Uterus (tissue), 4 donors: ENCODE data around the gene PPM1N. TPM values are rescaled to one million over a fixed set of nuclear protein-coding genes. Genes with fewer than 3 reads are reported as not detected.
"Not testable (repeated sequence)": the region's sequence is repeated elsewhere in the genome, so short reads cannot be mapped to it uniquely, and the experiment has no call there.

ENCODE experiments used
- DNase-seq, 2 donors: peaks; one replicate each; pipeline ENCODE4 v3.0.0-alpha.2; 2019 to 2020
- H3K27ac ChIP-seq, 2 donors: fragments of 200-600 bp; sonication (generic); 1 replicate in 1 of 2; 2 replicates in 1 of 2; pipeline ENCODE4 v1.5.1; 2016 to 2018
- H3K27me3 ChIP-seq, 2 donors: fragments of 200-600 bp; sonication (generic); one replicate each; pipeline ENCODE4 v1.5.1; 2018 to 2019; ENCODE audit warnings: control low read depth in 1 of 2
- H3K36me3 ChIP-seq, 2 donors: fragments of 200-600 bp; sonication (generic); one replicate each; pipeline ENCODE4 v1.5.1; 2019; ENCODE audit warnings: control low read depth in 1 of 2
- H3K4me1 ChIP-seq, 2 donors: fragments of 200-600 bp; sonication (generic); one replicate each; pipeline ENCODE4 v1.5.1; 2018 to 2019; ENCODE audit warnings: control low read depth in 1 of 2
- H3K4me3 ChIP-seq, 2 donors: fragments of 200-600 bp; sonication (generic); 1 replicate in 1 of 2; 2 replicates in 1 of 2; pipeline ENCODE4 v1.5.1; 2018 to 2019; ENCODE audit warnings: mild to moderate bottlenecking in 1 of 2
- H3K9me3 ChIP-seq, 2 donors: fragments of 200-600 bp; sonication (generic); one replicate each; pipeline ENCODE4 v1.5.1; 2019; ENCODE audit warnings: control low read depth in 1 of 2
- POLR2A ChIP-seq, 2 donors: fragments of 450-650 bp; IDR thresholded peaks; one replicate each; pipeline ENCODE4 v1.6.1; 2016; ENCODE audit warnings: antibody characterized with exemption in 2 of 2, mild to moderate bottlenecking in 1 of 2, moderate library complexity in 1 of 2
- intact Hi-C: fragments of 100-400 bp; cut with DNase I; formaldehyde crosslinking; loops from one replicate; pipeline ENCODE4 v1.15.1; 2023; ENCODE audit warnings: low total_unique reads
- total RNA-seq, 4 donors: library from RNA; depleted of rRNA in 3 of 4; stranded (reverse); fragments of >200 nt in 3 of 4; gene quantifications; one replicate each; pipeline versions ENCODE4 v1.1.0 to v1.2.4, GENCODE V29; 2014 to 2023
- TF ChIP-seq, protein P1 (sequence below), 4 experiments: fragments of 200-600 bp in 2 of 4; fragments of 450-650 bp in 2 of 4; sonication (generic) in 2 of 4; IDR thresholded peaks; one replicate each; pipeline ENCODE4 v1.5.1; 2016 to 2019; ENCODE audit warnings: antibody characterized with exemption in 4 of 4, mild to moderate bottlenecking in 2 of 4, moderate library complexity in 1 of 4
- donor health status: DM: yes; HTN: yes; CAD: no.

PPM1N gene
- total RNA-seq, 4 donors from 2014 or later = 42.5 TPM; not detected in 3

DNA sequence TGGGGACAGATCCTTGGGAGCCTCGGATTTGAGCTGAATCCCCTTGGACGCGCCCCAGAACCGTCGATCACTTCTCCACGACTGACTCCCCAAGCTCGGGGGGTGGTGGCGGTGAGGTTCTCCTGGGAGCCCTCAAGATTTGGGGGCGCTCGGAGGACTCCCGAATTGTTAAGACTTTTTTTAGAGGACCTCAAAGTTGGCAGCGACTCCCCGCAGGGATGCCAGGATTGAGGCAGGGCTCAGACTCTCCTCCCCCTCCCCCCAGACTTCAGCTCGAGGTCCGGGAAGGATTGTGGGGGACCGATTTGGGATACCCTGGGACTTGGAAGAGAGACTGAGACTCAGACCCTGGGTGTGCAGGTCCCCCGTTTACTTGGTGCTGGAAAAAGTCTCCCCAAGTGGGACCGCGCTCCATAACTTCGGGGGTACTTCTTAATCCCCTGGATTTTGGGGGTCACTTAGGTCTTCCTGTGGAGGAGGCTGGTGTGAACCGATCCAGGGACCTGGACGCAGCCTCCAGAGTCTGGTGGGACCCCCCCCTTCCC, 9.7 kb downstream of the PPM1N start:
- no peaks in the 10 kb centered on the region for H3K9me3 ChIP-seq
- H3K27me3 ChIP-seq = no peaks in the 10 kb centered on the region
- H3K4me3 ChIP-seq = peak overlapping the region; percentile 74 to 91
- H3K4me1 ChIP-seq = no peaks in the 10 kb centered on the region
- peak overlapping the region; percentile 83 to 96 for H3K27ac ChIP-seq
- intact Hi-C loops = no loop called here
- H3K36me3 ChIP-seq = no peaks in the 10 kb centered on the region
- no peak for TF ChIP-seq POLR2A (IDR thresholded peaks at IDR 0.05)
- TF ChIP-seq, protein P1, sequence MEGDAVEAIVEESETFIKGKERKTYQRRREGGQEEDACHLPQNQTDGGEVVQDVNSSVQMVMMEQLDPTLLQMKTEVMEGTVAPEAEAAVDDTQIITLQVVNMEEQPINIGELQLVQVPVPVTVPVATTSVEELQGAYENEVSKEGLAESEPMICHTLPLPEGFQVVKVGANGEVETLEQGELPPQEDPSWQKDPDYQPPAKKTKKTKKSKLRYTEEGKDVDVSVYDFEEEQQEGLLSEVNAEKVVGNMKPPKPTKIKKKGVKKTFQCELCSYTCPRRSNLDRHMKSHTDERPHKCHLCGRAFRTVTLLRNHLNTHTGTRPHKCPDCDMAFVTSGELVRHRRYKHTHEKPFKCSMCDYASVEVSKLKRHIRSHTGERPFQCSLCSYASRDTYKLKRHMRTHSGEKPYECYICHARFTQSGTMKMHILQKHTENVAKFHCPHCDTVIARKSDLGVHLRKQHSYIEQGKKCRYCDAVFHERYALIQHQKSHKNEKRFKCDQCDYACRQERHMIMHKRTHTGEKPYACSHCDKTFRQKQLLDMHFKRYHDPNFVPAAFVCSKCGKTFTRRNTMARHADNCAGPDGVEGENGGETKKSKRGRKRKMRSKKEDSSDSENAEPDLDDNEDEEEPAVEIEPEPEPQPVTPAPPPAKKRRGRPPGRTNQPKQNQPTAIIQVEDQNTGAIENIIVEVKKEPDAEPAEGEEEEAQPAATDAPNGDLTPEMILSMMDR (IDR thresholded peaks at IDR 0.05) = no peak
- DNase-seq = peak; percentile 49 to 52

DNA sequence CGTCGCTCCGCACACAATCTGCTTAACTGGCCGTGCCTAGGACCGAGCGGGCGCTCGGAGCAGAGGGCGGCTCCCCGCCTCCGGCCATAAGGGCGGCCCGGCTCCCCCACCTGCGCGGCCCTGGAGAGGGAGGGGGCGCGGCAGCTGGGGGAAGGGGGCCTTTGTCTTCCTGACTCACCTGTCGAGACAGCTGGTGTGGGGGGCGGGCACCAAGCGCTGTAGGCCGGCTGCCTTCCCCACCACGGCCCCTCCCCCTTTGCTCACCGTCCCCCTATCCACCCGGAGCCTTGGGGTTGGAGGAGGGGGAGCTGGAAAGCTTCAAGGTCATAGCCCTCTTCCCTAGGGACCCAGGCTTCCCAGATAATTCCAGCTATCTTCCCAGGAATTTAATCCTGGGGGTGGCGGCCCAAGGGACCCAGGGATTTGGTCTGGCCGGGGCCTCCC, 10.2 kb downstream of the PPM1N start:
- DNase-seq = peak; percentile 58 to 65
- Histone ChIP-seq H3K4me3 (peak overlapping the region; percentile 74 to 91), H3K36me3 (no peaks in the 10 kb centered on the region), H3K27me3 (no peaks in the 10 kb centered on the region), H3K4me1 (peaks cover 0 to 3% of the 10 kb centered on the region in 2 donors), H3K9me3 (no peaks in the 10 kb centered on the region), H3K27ac (peak overlapping the region; percentile 83 to 96)
- no peak for TF ChIP-seq POLR2A (IDR thresholded peaks at IDR 0.05)
- intact Hi-C loops = no loop called here

DNA sequence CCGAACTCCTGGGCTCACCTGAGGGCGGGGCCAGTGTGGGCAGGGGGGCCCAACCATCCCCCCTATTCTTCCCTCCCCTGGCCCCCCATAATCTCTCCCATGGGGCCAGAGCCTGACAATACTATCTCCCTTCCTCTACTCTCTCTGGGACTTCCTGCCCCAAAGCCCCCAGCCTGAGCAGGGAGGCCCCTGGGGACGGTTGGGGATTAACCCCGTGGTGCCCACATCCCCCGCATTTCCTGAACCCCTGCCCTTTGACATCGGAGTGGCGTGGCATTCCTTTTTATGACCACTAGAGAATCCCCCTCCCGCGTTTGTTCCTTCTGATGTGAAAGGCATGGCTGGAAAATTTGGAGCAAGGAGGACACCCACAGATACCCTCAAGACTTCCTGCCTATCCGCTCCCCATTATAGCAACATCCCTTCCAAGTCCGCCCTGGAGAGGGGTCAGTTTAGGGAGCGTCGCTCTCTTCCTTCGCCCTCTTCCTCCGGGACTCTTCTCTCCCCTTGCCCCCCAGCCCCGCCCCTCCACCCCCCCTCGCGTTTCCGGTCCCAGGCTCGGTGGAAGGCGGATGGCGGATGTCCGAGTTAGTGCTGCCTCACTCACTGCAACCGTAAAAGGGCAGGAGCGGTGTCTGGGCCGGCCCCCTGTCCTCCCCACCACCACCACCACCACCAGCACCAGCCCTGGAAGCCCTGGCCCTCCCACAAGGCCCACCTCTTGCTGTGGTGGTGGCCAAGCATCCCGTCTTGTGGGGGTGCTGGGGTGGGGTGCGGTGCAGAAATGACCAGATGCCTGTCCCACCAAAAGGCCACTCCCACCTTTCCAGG, 10.8 kb downstream of the PPM1N start:
- intact Hi-C loops = no loop called here
- peak in 1 of 2 donors; percentile 53 for TF ChIP-seq POLR2A (IDR thresholded peaks at IDR 0.05)
- TF ChIP-seq, protein P1 (IDR thresholded peaks at IDR 0.05) = peak in 1 of 4 experiments; percentile 30
- Histone ChIP-seq H3K36me3 (no peaks in the 10 kb centered on the region), H3K4me3 (peak overlapping the region; percentile 74 to 91), H3K27me3 (no peaks in the 10 kb centered on the region), H3K9me3 (no peaks in the 10 kb centered on the region), H3K27ac (peak overlapping the region; percentile 83 to 96), H3K4me1 (peaks cover 0 to 8% of the 10 kb centered on the region in 2 donors)
- peak; percentile 82 to 86 for DNase-seq

DNA sequence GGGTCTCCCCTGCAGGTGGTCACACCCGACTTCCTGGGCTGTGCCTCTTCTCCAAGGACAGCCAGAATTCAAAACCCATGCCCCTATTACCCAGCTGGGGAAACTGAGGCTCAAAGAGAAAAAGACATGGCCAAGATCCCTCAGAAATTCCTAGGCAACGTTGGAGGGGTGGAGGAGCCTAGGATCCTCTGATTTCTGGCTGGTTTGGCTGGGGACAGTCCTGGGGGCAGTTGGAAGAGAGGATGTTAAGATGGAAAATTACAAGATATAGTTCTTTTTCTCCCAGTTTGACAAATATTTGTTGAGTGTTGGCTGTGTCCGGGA, 11.4 kb downstream of the PPM1N start:
- peaks cover 0 to 8% of the 10 kb centered on the region in 2 donors for H3K4me1 ChIP-seq
- intact Hi-C loops = no loop called here
- peak overlapping the region; percentile 74 to 91 for H3K4me3 ChIP-seq
- TF ChIP-seq, protein P1 (IDR thresholded peaks at IDR 0.05) = no peak
- TF ChIP-seq POLR2A (IDR thresholded peaks at IDR 0.05) = no peak
- H3K27me3 ChIP-seq = no peaks in the 10 kb centered on the region
- no peak for DNase-seq
- H3K27ac ChIP-seq = peak overlapping the region; percentile 83 to 96
- no peaks in the 10 kb centered on the region for H3K9me3 ChIP-seq
- H3K36me3 ChIP-seq = no peaks in the 10 kb centered on the region

DNA sequence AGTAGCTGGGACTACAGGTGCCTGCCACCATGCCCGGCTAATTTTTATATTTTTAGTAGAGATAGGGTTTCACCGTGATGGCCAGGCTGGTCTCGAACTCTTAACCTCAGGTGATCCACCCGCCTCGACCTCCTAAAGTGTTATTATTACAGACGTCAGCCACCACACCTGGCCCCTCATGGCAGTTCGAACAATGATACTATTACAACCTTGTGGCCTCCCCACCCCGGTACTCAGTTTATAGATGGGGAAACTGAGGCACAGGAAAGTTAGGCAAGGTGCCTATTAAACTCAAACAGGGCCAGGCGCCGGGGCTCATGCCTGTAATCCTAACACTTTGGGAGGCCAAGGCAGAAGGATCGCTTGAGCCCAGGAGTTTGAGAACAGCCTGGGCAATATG, 12.1 kb downstream of the PPM1N start:
- H3K36me3 ChIP-seq, intact Hi-C loops, H3K4me1 ChIP-seq, H3K27me3 ChIP-seq, H3K4me3 ChIP-seq, H3K9me3 ChIP-seq, DNase-seq: not testable (repeated sequence)
- peak overlapping the region; percentile 83 to 96 for H3K27ac ChIP-seq

DNA sequence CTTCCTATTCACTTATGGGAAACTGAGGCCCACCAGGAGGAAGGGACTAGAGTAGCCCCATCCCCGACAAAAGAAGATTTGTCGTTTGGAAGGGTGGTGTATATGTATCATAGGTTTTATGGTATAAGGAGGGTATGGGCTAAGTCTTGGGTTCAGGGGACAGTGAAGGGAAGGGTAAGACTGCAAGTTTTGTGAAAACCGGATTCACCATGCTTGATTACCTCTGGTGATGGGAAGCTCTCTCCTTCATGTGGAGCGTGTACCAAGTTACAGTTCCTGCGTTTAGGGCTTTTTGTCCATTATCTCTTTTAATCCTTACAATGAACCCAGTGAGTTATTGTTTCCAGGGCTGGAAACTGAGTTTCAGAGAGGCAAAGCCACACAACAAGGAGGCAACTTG, 12.8 kb downstream of the PPM1N start:
- no peak for TF ChIP-seq POLR2A (IDR thresholded peaks at IDR 0.05)
- TF ChIP-seq, protein P1 (IDR thresholded peaks at IDR 0.05) = no peak
- Histone ChIP-seq H3K4me1 (peaks cover 0 to 8% of the 10 kb centered on the region in 2 donors), H3K4me3 (no peak overlapping the region), H3K9me3 (no peaks in the 10 kb centered on the region), H3K27ac (peak overlapping the region in 1 of 2 donors; percentile 96), H3K36me3 (no peaks in the 10 kb centered on the region), H3K27me3 (no peaks in the 10 kb centered on the region)
- DNase-seq = no peak
- intact Hi-C loops = no loop called here
